GM18951 (cell line): ENCODE data around the gene ENTPD3.

Experiments used
- POLR2A ChIP-seq: IDR thresholded peaks from 4 replicates; pipeline ENCODE4 v1.6.1; 2011; ENCODE audit warnings: mild to moderate bottlenecking; ENCODE audit not compliant: insufficient read length, insufficient read depth; ENCODE audit errors: extremely low read depth
- in situ Hi-C: fragments of 300-500 bp; cut with MboI; formaldehyde crosslinking; loops from one replicate; pipeline ENCODE4 v1.12.0; 2022; ENCODE audit warnings: low sequenced_read_pairs, mixed read lengths, inconsistent platforms; ENCODE audit not compliant: unreplicated experiment

The ENTPD3 gene

DNA sequence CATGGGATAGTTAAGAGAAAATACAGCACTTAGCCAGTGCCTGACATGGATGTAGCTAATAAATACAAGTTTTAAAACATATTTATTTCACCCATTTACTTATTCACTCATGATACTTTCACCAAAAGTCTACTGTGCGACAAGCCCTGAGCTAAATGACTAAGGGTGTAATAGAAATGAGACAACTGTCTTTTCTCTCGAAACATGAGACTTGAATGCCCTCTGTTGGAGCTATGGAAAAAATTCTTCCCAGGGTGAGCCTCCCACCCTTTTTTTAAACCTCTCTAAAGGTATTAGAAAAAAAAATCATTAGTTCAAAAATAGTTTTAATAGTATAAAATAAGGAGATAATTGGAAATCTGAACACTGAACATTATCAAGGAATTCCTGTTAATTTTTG is 45.8 kb downstream of the ENTPD3 start:
- no peak for TF ChIP-seq POLR2A
- in situ Hi-C loops: no loop called here

DNA sequence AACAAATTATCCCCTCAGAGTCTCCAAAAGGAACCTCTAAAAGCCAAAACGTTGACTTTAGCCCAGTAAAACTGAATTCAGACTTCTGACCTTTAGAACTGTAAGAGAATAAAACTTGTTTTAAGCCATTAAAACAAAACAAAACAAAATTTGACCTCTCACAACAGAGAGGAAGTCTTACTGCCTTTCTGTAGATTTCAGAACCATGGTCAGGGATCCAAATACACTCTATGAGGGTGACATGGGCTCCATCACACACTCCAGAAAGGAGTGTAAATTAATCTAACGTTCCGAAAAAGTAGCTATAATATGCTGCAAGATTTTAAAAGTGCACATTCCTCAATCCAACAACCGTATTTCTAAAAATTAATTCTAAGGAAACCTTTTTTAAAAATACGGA is 50.9 kb downstream of the ENTPD3 start:
- in situ Hi-C loops: no loop called here
- no peak for TF ChIP-seq POLR2A

GRCh38 chr3:40445062-40445461 is 58.1 kb downstream of the ENTPD3 start:
- no peak for TF ChIP-seq POLR2A
- in situ Hi-C loops: no loop called here

GRCh38 chr3:40445880-40446279 is 58.9 kb downstream of the ENTPD3 start:
- no peak for TF ChIP-seq POLR2A
- in situ Hi-C loops: no loop called here

- in situ Hi-C loops: no loop called here
- TF ChIP-seq POLR2A: no peak
Observed at GRCh38 chr3:40450438-40450837, 63.5 kb downstream of the ENTPD3 start.

- in situ Hi-C loops: no loop called here
- TF ChIP-seq POLR2A: no peak
Observed at GRCh38 chr3:40451551-40451950, 64.6 kb downstream of the ENTPD3 start.

DNA sequence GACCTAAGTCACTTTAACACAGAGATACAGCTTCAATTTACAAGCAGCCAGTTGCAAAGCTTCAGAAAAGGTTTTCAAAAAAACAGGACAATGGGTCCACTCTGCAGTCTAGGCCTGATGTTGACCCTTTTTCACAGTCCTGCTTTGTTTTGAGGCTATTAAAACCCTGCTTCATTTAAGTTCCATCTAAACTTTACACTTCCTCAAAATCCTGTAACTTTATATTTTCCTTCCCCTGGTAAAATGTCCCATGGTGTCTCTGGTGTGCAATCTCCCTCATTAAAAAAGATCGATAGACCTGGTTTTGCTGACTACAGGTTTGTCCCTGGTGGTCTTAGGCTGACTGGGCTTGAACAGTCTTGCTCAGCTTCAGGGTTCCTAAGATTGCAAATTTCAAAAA is 65.1 kb downstream of the ENTPD3 start:
- in situ Hi-C loops: no loop called here
- no peak for TF ChIP-seq POLR2A

GRCh38 chr3:40452562-40452875 is 65.5 kb downstream of the ENTPD3 start:
- no peak for TF ChIP-seq POLR2A
- in situ Hi-C loops: no loop called here

DNA sequence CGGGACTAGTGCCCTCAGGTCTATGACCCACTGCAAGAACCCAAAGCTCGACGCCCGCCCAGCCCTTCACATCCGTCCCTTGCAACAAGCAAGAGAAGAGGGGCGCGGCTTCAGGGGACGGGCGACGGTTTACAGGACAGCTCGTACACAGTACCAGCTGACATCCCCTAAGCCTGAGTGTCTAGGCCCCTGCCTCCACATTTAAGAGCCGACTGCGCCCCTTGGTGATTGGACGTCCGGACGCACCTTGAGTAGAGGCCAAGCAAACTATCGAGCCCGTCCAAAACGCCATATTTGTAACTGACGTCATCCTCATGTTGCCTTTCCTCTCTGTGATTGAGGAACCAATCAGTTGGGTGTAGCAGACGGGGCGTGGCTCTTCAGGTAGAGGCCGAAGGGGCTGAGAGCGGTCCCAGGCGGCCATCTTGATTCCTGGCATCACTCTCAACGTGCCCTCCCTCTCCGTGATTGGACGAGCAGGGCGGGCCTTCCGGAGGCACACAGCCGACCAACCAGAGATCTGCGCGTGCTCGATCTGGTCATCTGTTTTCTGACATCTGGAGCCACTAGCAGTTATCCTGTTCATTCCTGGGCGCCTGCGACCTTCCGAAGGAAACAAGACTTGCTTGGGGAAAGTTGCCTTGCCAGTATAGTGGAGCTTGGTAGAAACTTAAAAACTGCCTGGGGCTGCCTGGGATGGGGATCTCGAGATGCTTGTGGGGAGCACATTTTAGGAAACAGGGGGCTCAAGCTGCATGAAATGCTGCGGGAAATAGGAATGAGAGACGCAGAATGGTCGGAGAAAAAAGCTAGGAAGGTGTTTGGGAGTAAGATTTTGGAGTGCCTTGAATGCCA is 66.1 kb downstream of the ENTPD3 start:
- in situ Hi-C loops: no loop called here
- peak; percentile 78 for TF ChIP-seq POLR2A

- in situ Hi-C loops: no loop called here
- TF ChIP-seq POLR2A: no peak
Observed at GRCh38 chr3:40453933-40454332, 66.9 kb downstream of the ENTPD3 start.

GRCh38 chr3:40455328-40455727 is 68.3 kb downstream of the ENTPD3 start:
- in situ Hi-C loops: no loop called here
- TF ChIP-seq POLR2A: no peak

- no peak for TF ChIP-seq POLR2A
- in situ Hi-C loops: no loop called here
Observed at GRCh38 chr3:40456279-40456939, 69.4 kb downstream of the ENTPD3 start.

- peak; percentile 97 for TF ChIP-seq POLR2A
- in situ Hi-C loops: no loop called here
Observed at GRCh38 chr3:40456940-40457823, 70.2 kb downstream of the ENTPD3 start, which contains the start of gene RPL14. Gene RPL14 (plus strand): TSS chr3:40457339. CDS start chr3:40457472, 133 bp downstream.
